B cell (primary cell): ENCODE measurements around the gene NUDT16L1. TPM values are rescaled to one million over a fixed set of nuclear protein-coding genes. Genes with fewer than 3 reads are reported as not detected.

Experiments
- ATAC-seq: fragments of 200-7000 bp; cut with Tn5 transposase; one replicate; pipeline ENCODE4 v1.10.0; 2021; ENCODE audit warnings: low read depth, mild to moderate bottlenecking, moderate number of reproducible peaks, moderate library complexity
- CTCF ChIA-PET: fragments of 350-600 bp; sonication (Branson Sonifier 250); formaldehyde crosslinking; loops from one replicate; lab custom pipeline; 2021; ENCODE audit warnings: antibody characterized with exemption, inconsistent platforms; lab: Charles Lee
- POLR2A ChIA-PET: fragments of 350-600 bp; sonication (Branson Sonifier 250); formaldehyde crosslinking; loops from one replicate; lab custom pipeline; 2021; ENCODE audit warnings: antibody characterized with exemption; lab: Charles Lee
- DNase-seq: peaks from one replicate; pipeline ENCODE4 v3.0.0; 2013
- H2AFZ ChIP-seq: 2 replicates; pipeline ENCODE4 v1.6.1; 2012; ENCODE audit warnings: mild to moderate bottlenecking, low read depth, low read length; ENCODE audit not compliant: insufficient read depth, poor library complexity, severe bottlenecking
- H3K27ac ChIP-seq, 2 donors: 1 replicate in 1 of 2; 2 replicates in 1 of 2; pipeline ENCODE4 v1.5.1; 2012 to 2013; ENCODE audit warnings: low read length in 2 of 2, mild to moderate bottlenecking in 2 of 2, moderate library complexity in 1 of 2
- H3K27me3 ChIP-seq, 4 experiments: fragments of 200-600 bp in 1 of 4; sonication (generic) in 1 of 4; replicated peaks in 1 of 4; 1 replicate in 2 of 4; 2 replicates in 2 of 4; pipeline versions ENCODE4 v1.6.1 to v1.7.0; 2013 to 2016; ENCODE audit warnings: low read length in 3 of 4, mild to moderate bottlenecking in 2 of 4, mixed read lengths in 1 of 4, moderate library complexity in 1 of 4; ENCODE audit not compliant: insufficient read depth in 4 of 4, control insufficient read depth in 3 of 4; ENCODE audit errors: control extremely low read depth in 1 of 4
- H3K36me3 ChIP-seq, 2 experiments: replicated peaks in 1 of 2; 1 replicate in 1 of 2; 2 replicates in 1 of 2; pipeline versions ENCODE4 v1.6.1 to v1.7.1; 2013; ENCODE audit warnings: low read length in 1 of 2; ENCODE audit not compliant: insufficient read depth in 2 of 2, control insufficient read depth in 1 of 2; ENCODE audit errors: control extremely low read depth in 1 of 2, extremely low read depth in 1 of 2
- H3K4me1 ChIP-seq, 2 donors: fragments of 200-600 bp in 1 of 2; sonication (generic) in 1 of 2; 1 replicate in 1 of 2; 2 replicates in 1 of 2; pipeline versions ENCODE4 v1.5.1 to v1.6.1; 2013 to 2017; ENCODE audit warnings: low read length in 2 of 2; ENCODE audit not compliant: control insufficient read depth in 2 of 2, insufficient read depth in 2 of 2
- H3K4me2 ChIP-seq: replicated peaks from 2 replicates; pipeline ENCODE3; 2012; ENCODE audit warnings: mild to moderate bottlenecking, low read depth, low read length; ENCODE audit not compliant: poor library complexity, severe bottlenecking
- H3K4me3 ChIP-seq, 5 experiments: fragments of 200-600 bp in 1 of 5; sonication (generic) in 1 of 5; 1 replicate in 3 of 5; 2 replicates in 2 of 5; pipeline versions ENCODE4 v1.5.1 to v1.7.0; 2011 to 2016; ENCODE audit warnings: low read length in 4 of 5, mild to moderate bottlenecking in 4 of 5, low read depth in 2 of 5, control low read depth in 1 of 5, moderate library complexity in 1 of 5; ENCODE audit not compliant: insufficient read depth in 1 of 5; ENCODE audit errors: control extremely low read depth in 1 of 5, extremely low read depth in 1 of 5
- H3K79me2 ChIP-seq: fragments of 200-600 bp; sonication (generic); one replicate; pipeline ENCODE4 v1.6.0; 2016; ENCODE audit warnings: low read length; ENCODE audit not compliant: control insufficient read depth, insufficient read depth
- H3K9ac ChIP-seq: fragments of 200-600 bp; sonication (generic); 2 replicates; pipeline ENCODE4 v1.6.1; 2017; ENCODE audit warnings: mild to moderate bottlenecking, low read length, moderate library complexity
- H3K9me3 ChIP-seq, 3 donors: one replicate each; pipeline versions ENCODE4 v1.6.1 to v1.7.1; 2013; ENCODE audit warnings: low read length in 2 of 3; ENCODE audit not compliant: control insufficient read depth in 2 of 3, insufficient read depth in 1 of 3; ENCODE audit errors: control extremely low read depth in 1 of 3
- H4K20me1 ChIP-seq: 2 replicates; pipeline ENCODE4 v1.6.0; 2012; ENCODE audit warnings: mild to moderate bottlenecking, low read length; ENCODE audit not compliant: insufficient read depth, control insufficient read depth, poor library complexity, severe bottlenecking
- H3K27ac Mint-ChIP-seq: one replicate; pipeline ENCODE4 v1.8.0; 2021; ENCODE audit warnings: mixed read lengths
- H3K27me3 Mint-ChIP-seq: one replicate; pipeline ENCODE4 v1.8.0; 2021; ENCODE audit warnings: mixed read lengths
- H3K4me1 Mint-ChIP-seq: one replicate; pipeline ENCODE4 v1.8.0; 2021; ENCODE audit warnings: mixed read lengths
- H3K4me3 Mint-ChIP-seq: one replicate; pipeline ENCODE4 v1.8.0; 2021; ENCODE audit warnings: mixed read lengths
- H3K9me3 Mint-ChIP-seq: one replicate; pipeline ENCODE4 v1.8.0; 2022; ENCODE audit warnings: mixed read lengths; ENCODE audit not compliant: insufficient read depth
- CTCF ChIP-seq: fragments of 200-600 bp; IDR thresholded peaks from one replicate; pipeline ENCODE4 v1.8.0; 2022; ENCODE audit warnings: antibody characterized with exemption, mild to moderate bottlenecking
- EZH2 ChIP-seq: IDR thresholded peaks from 2 replicates; pipeline ENCODE4 v1.6.1; 2012; ENCODE audit warnings: borderline replicate concordance, low read depth, mild to moderate bottlenecking, moderate library complexity, low read length; ENCODE audit not compliant: insufficient read depth, poor library complexity, severe bottlenecking
- WGBS: methylation state at CpG from one replicate; pipeline ENCODE4 v1.1.5; 2013; ENCODE audit warnings: missing lambda C conversion rate; ENCODE audit not compliant: insufficient coverage; 5-methylcytosine and 5-hydroxymethylcytosine counted together
- intact Hi-C: fragments of 100-400 bp; cut with micrococcal nuclease; formaldehyde crosslinking; loops from one replicate; pipeline ENCODE4 v1.10.0; 2022
- polyA plus RNA-seq: library from polyadenylated mRNA; depleted of rRNA; stranded (reverse); fragments of >200 nt; gene quantifications from 2 replicates; pipeline ENCODE4 v1.2.3, GENCODE V29; 2012
- total RNA-seq, 2 donors: library from RNA; stranded (reverse); fragments of 120-200 nt in 1 of 2; gene quantifications; 1 replicate in 1 of 2; 2 replicates in 1 of 2; pipeline versions ENCODE4 v1.2.3 to v1.2.4, GENCODE V29; 2013 to 2022

The NUDT16L1 gene
- total and polyA plus RNA-seq, 2 donors (not counting 1 experiment from before 2014, with no cell fraction given): 38.5 to 59.2 TPM

DNA sequence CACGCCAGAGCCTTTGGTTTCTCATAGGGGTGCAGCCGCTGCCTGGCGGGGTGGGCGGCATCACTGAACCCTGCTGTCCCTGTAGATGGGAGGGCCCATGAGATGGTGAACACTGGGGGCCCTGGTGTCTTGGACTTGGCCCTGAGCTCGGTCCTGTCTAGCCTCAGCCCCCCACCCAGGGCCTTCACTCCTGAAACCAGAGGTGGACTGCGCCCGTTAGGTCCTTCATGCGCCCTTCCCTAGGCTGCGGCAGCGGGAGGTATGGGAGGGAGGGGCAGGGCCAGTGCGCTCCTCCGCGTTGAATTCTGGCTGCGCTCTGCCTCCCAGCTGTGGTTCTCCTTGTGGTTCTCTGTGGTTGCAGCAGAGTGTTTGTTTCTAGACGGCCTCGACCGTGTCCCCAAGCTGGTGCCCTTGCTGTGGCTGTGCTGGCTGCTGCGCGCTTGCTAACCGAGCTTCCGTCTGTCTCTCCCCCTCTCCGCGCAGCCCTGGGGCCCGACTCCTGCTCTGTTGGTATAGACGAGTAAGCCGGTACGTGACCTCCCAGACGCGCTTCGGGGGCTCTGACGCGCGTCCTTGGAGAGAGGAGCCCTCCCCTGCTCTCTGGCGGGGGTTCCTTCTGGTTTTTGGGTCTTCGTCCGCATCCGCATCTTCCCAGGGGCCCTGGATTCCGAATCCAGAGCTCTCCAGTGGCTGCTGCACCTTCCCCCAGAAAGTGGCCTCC, 7.4 kb upstream of the NUDT16L1 start:
- Mint-ChIP-seq H3K27ac (no peak overlapping the region), H3K4me3 (no peak overlapping the region), H3K4me1 (no peaks in the 10 kb centered on the region), H3K27me3 (no peaks in the 10 kb centered on the region), H3K9me3 (no peaks in the 10 kb centered on the region)
- H3K4me2 ChIP-seq: no peak overlapping the region
- DNase-seq: no peak
- H3K36me3 ChIP-seq: peaks cover 0 to 34% of the 10 kb centered on the region in 2 experiments
- ChIA-PET CTCF (no interaction called here), POLR2A (interaction anchor here (0.6 kb wide), 1 partner anchor 20 kb away, joined by 8 read pairs; no protein-coding TSS in a partner anchor)
- intact Hi-C loops: no loop called here
- H2AFZ ChIP-seq: no peak overlapping the region
- no peak overlapping the region for H3K4me3 ChIP-seq
- no peaks in the 10 kb centered on the region for H4K20me1 ChIP-seq
- H3K27me3 ChIP-seq: no peaks in the 10 kb centered on the region
- no peaks in the 10 kb centered on the region for H3K4me1 ChIP-seq
- H3K9ac ChIP-seq: no peak overlapping the region
- H3K79me2 ChIP-seq: no peaks in the 10 kb centered on the region
- no peak for ATAC-seq
- no peaks in the 10 kb centered on the region for H3K9me3 ChIP-seq
- WGBS: 95% methylated on average over 32 of the region's 38 CpGs
- TF ChIP-seq EZH2: no peak
- TF ChIP-seq CTCF: no peak
- H3K27ac ChIP-seq: no peak overlapping the region

DNA sequence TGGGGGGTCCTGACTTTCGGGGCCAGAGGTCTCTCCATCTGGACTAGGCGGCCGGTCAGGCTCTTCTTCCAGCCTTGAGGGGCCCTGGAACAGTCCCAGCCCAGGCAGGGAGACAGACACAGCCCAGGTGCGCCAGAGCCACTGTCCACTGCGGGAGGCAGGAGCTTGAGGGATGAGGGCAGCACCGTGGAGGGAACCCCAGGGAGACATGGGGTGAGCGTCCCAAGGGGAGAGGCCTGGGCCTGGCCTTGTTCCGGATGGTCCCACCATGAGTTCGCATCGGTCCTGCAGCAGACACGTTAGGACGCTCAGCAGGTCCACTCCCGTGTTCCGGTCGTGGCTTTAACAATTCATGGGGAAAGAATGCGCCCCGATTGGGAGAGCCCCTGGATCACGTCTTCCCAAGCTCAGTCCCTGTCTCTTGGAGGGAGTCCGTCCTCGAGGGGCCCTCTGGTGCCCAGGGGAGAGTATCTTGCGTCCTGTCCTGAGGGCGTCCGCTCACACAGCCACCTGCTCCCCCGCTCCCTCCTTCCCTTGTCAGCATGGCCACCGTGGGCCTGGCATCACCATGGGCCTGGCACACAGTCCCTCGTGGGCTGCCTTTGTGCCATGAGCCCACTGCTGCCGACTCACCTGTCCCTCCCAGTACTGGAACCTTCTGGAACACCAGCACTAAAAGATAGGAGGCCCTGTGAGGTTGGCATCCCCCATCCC, 6.7 kb upstream of the NUDT16L1 start:
- H3K4me3 ChIP-seq: no peak overlapping the region
- no peak overlapping the region for H3K9ac ChIP-seq
- no peak overlapping the region for H2AFZ ChIP-seq
- 95% methylated on average over 27 of the region's 27 CpGs for WGBS
- TF ChIP-seq EZH2: no peak
- no peak for TF ChIP-seq CTCF
- no peaks in the 10 kb centered on the region for H3K9me3 Mint-ChIP-seq
- H3K27ac ChIP-seq: no peak overlapping the region
- no peaks in the 10 kb centered on the region for H4K20me1 ChIP-seq
- H3K36me3 ChIP-seq: peaks cover 0 to 34% of the 10 kb centered on the region in 2 experiments
- no peak for ATAC-seq
- no peaks in the 10 kb centered on the region for H3K79me2 ChIP-seq
- no peaks in the 10 kb centered on the region for H3K27me3 ChIP-seq
- no peaks in the 10 kb centered on the region for H3K9me3 ChIP-seq
- DNase-seq: no peak
- intact Hi-C loops: no loop called here
- ChIA-PET POLR2A (no interaction called here), CTCF (no interaction called here)
- H3K4me2 ChIP-seq: no peak overlapping the region
- peaks cover 3% of the 10 kb centered on the region for H3K4me1 Mint-ChIP-seq
- no peak overlapping the region for H3K27ac Mint-ChIP-seq
- no peak overlapping the region for H3K4me3 Mint-ChIP-seq
- H3K27me3 Mint-ChIP-seq: no peaks in the 10 kb centered on the region
- no peaks in the 10 kb centered on the region for H3K4me1 ChIP-seq
